B cell (primary cell): ENCODE data around the gene FRMD4A. TPM values are rescaled to one million over a fixed set of nuclear protein-coding genes. Genes with fewer than 3 reads are reported as not detected.

Source experiments
- ATAC-seq: fragments of 200-7000 bp; cut with Tn5 transposase; one replicate; pipeline ENCODE4 v1.10.0; 2021; ENCODE audit warnings: low read depth, mild to moderate bottlenecking, moderate number of reproducible peaks, moderate library complexity
- CTCF ChIA-PET: fragments of 350-600 bp; sonication (Branson Sonifier 250); formaldehyde crosslinking; loops from one replicate; lab custom pipeline; 2021; ENCODE audit warnings: antibody characterized with exemption, inconsistent platforms; lab: Charles Lee
- POLR2A ChIA-PET: fragments of 350-600 bp; sonication (Branson Sonifier 250); formaldehyde crosslinking; loops from one replicate; lab custom pipeline; 2021; ENCODE audit warnings: antibody characterized with exemption; lab: Charles Lee
- DNase-seq: peaks from one replicate; pipeline ENCODE4 v3.0.0; 2013
- H2AFZ ChIP-seq: 2 replicates; pipeline ENCODE4 v1.6.1; 2012; ENCODE audit warnings: mild to moderate bottlenecking, low read depth, low read length; ENCODE audit not compliant: insufficient read depth, poor library complexity, severe bottlenecking
- H3K27ac ChIP-seq, 2 donors: 1 replicate in 1 of 2; 2 replicates in 1 of 2; pipeline ENCODE4 v1.5.1; 2012 to 2013; ENCODE audit warnings: low read length in 2 of 2, mild to moderate bottlenecking in 2 of 2, moderate library complexity in 1 of 2
- H3K27me3 ChIP-seq, 4 experiments: fragments of 200-600 bp in 1 of 4; sonication (generic) in 1 of 4; replicated peaks in 1 of 4; 1 replicate in 2 of 4; 2 replicates in 2 of 4; pipeline versions ENCODE4 v1.6.1 to v1.7.0; 2013 to 2016; ENCODE audit warnings: low read length in 3 of 4, mild to moderate bottlenecking in 2 of 4, mixed read lengths in 1 of 4, moderate library complexity in 1 of 4; ENCODE audit not compliant: insufficient read depth in 4 of 4, control insufficient read depth in 3 of 4; ENCODE audit errors: control extremely low read depth in 1 of 4
- H3K36me3 ChIP-seq, 2 experiments: replicated peaks in 1 of 2; 1 replicate in 1 of 2; 2 replicates in 1 of 2; pipeline versions ENCODE4 v1.6.1 to v1.7.1; 2013; ENCODE audit warnings: low read length in 1 of 2; ENCODE audit not compliant: insufficient read depth in 2 of 2, control insufficient read depth in 1 of 2; ENCODE audit errors: control extremely low read depth in 1 of 2, extremely low read depth in 1 of 2
- H3K4me1 ChIP-seq, 2 donors: fragments of 200-600 bp in 1 of 2; sonication (generic) in 1 of 2; 1 replicate in 1 of 2; 2 replicates in 1 of 2; pipeline versions ENCODE4 v1.5.1 to v1.6.1; 2013 to 2017; ENCODE audit warnings: low read length in 2 of 2; ENCODE audit not compliant: control insufficient read depth in 2 of 2, insufficient read depth in 2 of 2
- H3K4me2 ChIP-seq: replicated peaks from 2 replicates; pipeline ENCODE3; 2012; ENCODE audit warnings: mild to moderate bottlenecking, low read depth, low read length; ENCODE audit not compliant: poor library complexity, severe bottlenecking
- H3K4me3 ChIP-seq, 5 experiments: fragments of 200-600 bp in 1 of 5; sonication (generic) in 1 of 5; 1 replicate in 3 of 5; 2 replicates in 2 of 5; pipeline versions ENCODE4 v1.5.1 to v1.7.0; 2011 to 2016; ENCODE audit warnings: low read length in 4 of 5, mild to moderate bottlenecking in 4 of 5, low read depth in 2 of 5, control low read depth in 1 of 5, moderate library complexity in 1 of 5; ENCODE audit not compliant: insufficient read depth in 1 of 5; ENCODE audit errors: control extremely low read depth in 1 of 5, extremely low read depth in 1 of 5
- H3K79me2 ChIP-seq: fragments of 200-600 bp; sonication (generic); one replicate; pipeline ENCODE4 v1.6.0; 2016; ENCODE audit warnings: low read length; ENCODE audit not compliant: control insufficient read depth, insufficient read depth
- H3K9ac ChIP-seq: fragments of 200-600 bp; sonication (generic); 2 replicates; pipeline ENCODE4 v1.6.1; 2017; ENCODE audit warnings: mild to moderate bottlenecking, low read length, moderate library complexity
- H3K9me3 ChIP-seq, 3 donors: one replicate each; pipeline versions ENCODE4 v1.6.1 to v1.7.1; 2013; ENCODE audit warnings: low read length in 2 of 3; ENCODE audit not compliant: control insufficient read depth in 2 of 3, insufficient read depth in 1 of 3; ENCODE audit errors: control extremely low read depth in 1 of 3
- H4K20me1 ChIP-seq: 2 replicates; pipeline ENCODE4 v1.6.0; 2012; ENCODE audit warnings: mild to moderate bottlenecking, low read length; ENCODE audit not compliant: insufficient read depth, control insufficient read depth, poor library complexity, severe bottlenecking
- H3K27ac Mint-ChIP-seq: one replicate; pipeline ENCODE4 v1.8.0; 2021; ENCODE audit warnings: mixed read lengths
- H3K27me3 Mint-ChIP-seq: one replicate; pipeline ENCODE4 v1.8.0; 2021; ENCODE audit warnings: mixed read lengths
- H3K4me1 Mint-ChIP-seq: one replicate; pipeline ENCODE4 v1.8.0; 2021; ENCODE audit warnings: mixed read lengths
- H3K4me3 Mint-ChIP-seq: one replicate; pipeline ENCODE4 v1.8.0; 2021; ENCODE audit warnings: mixed read lengths
- H3K9me3 Mint-ChIP-seq: one replicate; pipeline ENCODE4 v1.8.0; 2022; ENCODE audit warnings: mixed read lengths; ENCODE audit not compliant: insufficient read depth
- CTCF ChIP-seq: fragments of 200-600 bp; IDR thresholded peaks from one replicate; pipeline ENCODE4 v1.8.0; 2022; ENCODE audit warnings: antibody characterized with exemption, mild to moderate bottlenecking
- EZH2 ChIP-seq: IDR thresholded peaks from 2 replicates; pipeline ENCODE4 v1.6.1; 2012; ENCODE audit warnings: borderline replicate concordance, low read depth, mild to moderate bottlenecking, moderate library complexity, low read length; ENCODE audit not compliant: insufficient read depth, poor library complexity, severe bottlenecking
- WGBS: methylation state at CpG from one replicate; pipeline ENCODE4 v1.1.5; 2013; ENCODE audit warnings: missing lambda C conversion rate; ENCODE audit not compliant: insufficient coverage; 5-methylcytosine and 5-hydroxymethylcytosine counted together
- intact Hi-C: fragments of 100-400 bp; cut with micrococcal nuclease; formaldehyde crosslinking; loops from one replicate; pipeline ENCODE4 v1.10.0; 2022
- polyA plus RNA-seq: library from polyadenylated mRNA; depleted of rRNA; stranded (reverse); fragments of >200 nt; gene quantifications from 2 replicates; pipeline ENCODE4 v1.2.3, GENCODE V29; 2012
- total RNA-seq, 2 donors: library from RNA; stranded (reverse); fragments of 120-200 nt in 1 of 2; gene quantifications; 1 replicate in 1 of 2; 2 replicates in 1 of 2; pipeline versions ENCODE4 v1.2.3 to v1.2.4, GENCODE V29; 2013 to 2022

FRMD4A gene
- total and polyA plus RNA-seq, 2 donors (not counting 1 experiment from before 2014, with no cell fraction given): 0.76 to 3.4 TPM

- H4K20me1 ChIP-seq: no peaks in the 10 kb centered on the region
- DNase-seq: no peak
- H3K4me3 Mint-ChIP-seq: no peak overlapping the region
- peaks cover 0 to 11% (median 7%) of the 10 kb centered on the region in 4 experiments for H3K27me3 ChIP-seq
- no peaks in the 10 kb centered on the region for H3K4me1 ChIP-seq
- H3K27ac Mint-ChIP-seq: no peak overlapping the region
- ChIA-PET POLR2A (no interaction called here), CTCF (interaction anchor here (0.6 kb wide), 1 partner anchor 9 kb away, joined by 3 read pairs; no protein-coding TSS in a partner anchor)
- H3K27ac ChIP-seq: no peak overlapping the region
- H3K9ac ChIP-seq: no peak overlapping the region
- no peak overlapping the region for H3K4me3 ChIP-seq
- intact Hi-C loops: no loop called here
- H3K9me3 Mint-ChIP-seq: no peaks in the 10 kb centered on the region
- no peaks in the 10 kb centered on the region for H3K4me1 Mint-ChIP-seq
- H3K36me3 ChIP-seq: no peaks in the 10 kb centered on the region
- H2AFZ ChIP-seq: no peak overlapping the region
- no peak for ATAC-seq
- H3K9me3 ChIP-seq: no peaks in the 10 kb centered on the region
- TF ChIP-seq EZH2: no peak
- TF ChIP-seq CTCF: no peak
- H3K27me3 Mint-ChIP-seq: peaks cover 34% of the 10 kb centered on the region
- 78% methylated on average over 5 of the region's 6 CpGs for WGBS
- no peak overlapping the region for H3K4me2 ChIP-seq
- H3K79me2 ChIP-seq: no peaks in the 10 kb centered on the region
These were observed 34.5 kb upstream of the FRMD4A start for GRCh38 chr10:14365266-14365665.

- Histone ChIP-seq H4K20me1 (no peaks in the 10 kb centered on the region), H3K4me2 (no peak overlapping the region), H3K4me1 (no peaks in the 10 kb centered on the region), H3K9ac (no peak overlapping the region), H3K79me2 (no peaks in the 10 kb centered on the region), H3K36me3 (no peaks in the 10 kb centered on the region), H3K27me3 (peaks cover 0 to 5% (median 0%) of the 10 kb centered on the region in 4 experiments), H3K9me3 (no peaks in the 10 kb centered on the region), H2AFZ (no peak overlapping the region), H3K27ac (no peak overlapping the region), H3K4me3 (no peak overlapping the region)
- no peak for ATAC-seq
- intact Hi-C loops: no loop called here
- ChIA-PET POLR2A (no interaction called here), CTCF (no interaction called here)
- no peak for DNase-seq
- Mint-ChIP-seq H3K4me3 (no peak overlapping the region), H3K27ac (no peak overlapping the region), H3K4me1 (no peaks in the 10 kb centered on the region), H3K27me3 (peaks cover 20% of the 10 kb centered on the region), H3K9me3 (no peaks in the 10 kb centered on the region)
- no peak for TF ChIP-seq EZH2
- TF ChIP-seq CTCF: no peak
These were observed 31.4 kb upstream of the FRMD4A start for GRCh38 chr10:14362104-14362503.
